ENCODE data around the gene GPR171.

GPR171 gene

DNA sequence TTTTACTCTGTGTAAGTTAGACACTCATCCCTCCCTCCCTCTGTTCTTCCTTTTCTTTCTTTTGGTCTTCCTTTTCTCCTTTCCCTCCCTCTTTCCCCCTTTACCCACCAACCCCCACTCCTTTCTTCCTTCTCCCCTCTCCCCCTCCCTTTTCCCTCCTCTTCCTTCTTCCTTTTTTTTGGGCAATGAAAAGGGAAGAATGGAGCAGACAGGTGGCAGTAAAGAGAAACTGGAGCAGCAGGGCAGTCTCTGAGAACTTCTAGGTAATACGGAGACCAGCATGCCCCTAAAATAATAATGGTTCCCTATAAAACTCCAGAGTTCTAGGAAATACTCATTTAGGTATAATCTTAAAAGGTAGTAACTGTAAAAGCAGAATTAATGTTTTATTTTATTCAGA lies 11.4 kb upstream of the GPR171 start:
- CTCF ChIA-PET: interaction anchor here (1.4 kb wide), 2 partner anchors 14 to 46 kb away, joined by 4 to 5 read pairs; no protein-coding TSS in a partner anchor
- no peak for TF ChIP-seq CTCF (IDR thresholded peaks at IDR 0.05; ENCODE audit: insufficient read depth, low read length, missing control alignments)
- no peak for DNase-seq (ENCODE audit: low read depth, low spot score)
- POLR2A ChIA-PET: no interaction called here
- no peak overlapping the region for H3K4me3 ChIP-seq (ENCODE audit: low read depth, low read length)

GRCh38 chr3:151213881-151214280 lies 10.9 kb upstream of the GPR171 start:
- H3K4me3 ChIP-seq (ENCODE audit: low read depth, low read length): no peak overlapping the region
- CTCF ChIA-PET: interaction anchor here (1.4 kb wide), 2 partner anchors 14 to 45 kb away, joined by 4 to 5 read pairs; no protein-coding TSS in a partner anchor
- no peak for DNase-seq (ENCODE audit: low read depth, low spot score)
- POLR2A ChIA-PET: no interaction called here
- no peak for TF ChIP-seq CTCF (IDR thresholded peaks at IDR 0.05; ENCODE audit: insufficient read depth, low read length, missing control alignments)

DNA sequence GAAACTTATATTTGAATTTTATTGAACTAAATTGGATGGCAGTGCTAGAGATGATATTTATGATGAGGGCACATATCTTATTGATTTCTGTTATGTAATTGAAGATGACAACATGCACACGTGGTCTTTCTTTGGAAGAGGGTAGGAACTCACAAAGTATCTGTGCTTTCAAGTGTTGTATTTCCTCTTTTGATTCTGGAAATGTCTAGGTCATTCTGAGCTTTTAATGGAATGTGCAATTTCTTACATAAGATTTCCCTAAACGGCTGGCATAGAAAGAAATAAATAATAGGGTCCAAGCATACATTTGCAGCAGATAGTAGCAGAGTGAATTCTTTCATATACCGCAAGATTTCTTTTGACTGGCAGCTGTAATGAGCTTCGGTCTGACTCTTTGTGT lies 10.1 kb upstream of the GPR171 start:
- no peak for TF ChIP-seq CTCF (IDR thresholded peaks at IDR 0.05; ENCODE audit: insufficient read depth, low read length, missing control alignments)
- POLR2A ChIA-PET: no interaction called here
- no peak overlapping the region for H3K4me3 ChIP-seq (ENCODE audit: low read depth, low read length)
- CTCF ChIA-PET: interaction anchor here (0.7 kb wide), 1 partner anchor 65 kb away, joined by 3 read pairs; the partner anchor contains the start of gene P2RY14
- no peak for DNase-seq (ENCODE audit: low read depth, low spot score)

GRCh38 chr3:151210676-151211381 lies 7.8 kb upstream of the GPR171 start:
- DNase-seq (ENCODE audit: low read depth, low spot score): no peak
- CTCF ChIA-PET: interaction anchor here (0.9 to 1.5 kb wide), 3 partner anchors 10 to 71 kb away, joined by 4 to 6 read pairs (median 4); no protein-coding TSS in a partner anchor
- no peak for TF ChIP-seq CTCF (IDR thresholded peaks at IDR 0.05; ENCODE audit: insufficient read depth, low read length, missing control alignments)
- POLR2A ChIA-PET: no interaction called here
- H3K4me3 ChIP-seq (ENCODE audit: low read depth, low read length): no peak overlapping the region

GRCh38 chr3:151209654-151210053 lies 6.6 kb upstream of the GPR171 start:
- no peak for DNase-seq (ENCODE audit: low read depth, low spot score)
- ChIA-PET CTCF (interaction anchor here (3.4 kb wide), 1 partner anchor 18 kb away, joined by 22 read pairs; no protein-coding TSS in a partner anchor), POLR2A (no interaction called here)
- no peak for TF ChIP-seq CTCF (IDR thresholded peaks at IDR 0.05; ENCODE audit: insufficient read depth, low read length, missing control alignments)
- no peak overlapping the region for H3K4me3 ChIP-seq (ENCODE audit: low read depth, low read length)

GRCh38 chr3:151206201-151206600 lies 3.2 kb upstream of the GPR171 start:
- no peak for DNase-seq (ENCODE audit: low read depth, low spot score)
- ChIA-PET CTCF (interaction anchor here (1.8 kb wide), 1 partner anchor 10 kb away, joined by 4 read pairs; no protein-coding TSS in a partner anchor), POLR2A (no interaction called here)
- no peak for TF ChIP-seq CTCF (IDR thresholded peaks at IDR 0.05; ENCODE audit: insufficient read depth, low read length, missing control alignments)
- no peak overlapping the region for H3K4me3 ChIP-seq (ENCODE audit: low read depth, low read length)

Measured in AG04449 (cell line).